Effector CD8-positive, alpha-beta T cell (primary cell): ENCODE results near the gene FMO5.
A peak's percentile ranks its signal among the peaks of the same experiment; 100 is the strongest.
"Not testable (repeated sequence)": the region's sequence is repeated elsewhere in the genome, so short reads cannot be mapped to it uniquely, and the experiment has no call there.

ENCODE experiments used
- DNase-seq: peaks from one replicate; lab custom pipeline; 2025; lab: John Stamatoyannopoulos, UW
- total RNA-seq, 4 experiments: gene quantifications; one replicate each; lab custom pipeline; 2026; lab: John Stamatoyannopoulos, UW

The FMO5 gene
- 1.1 to 4.2 (median 1.3) reads per million in 4 experiments for total RNA-seq

- peak; percentile 20 for DNase-seq
These were observed at the start of gene FMO5 for GRCh38 chr1:147225193-147225730. Gene FMO5, minus strand, starts transcription at chr1:147225339. Its CDS starts 310 bp downstream, at chr1:147225029.

GRCh38 chr1:147273409-147274336 is 48.5 kb upstream of the FMO5 start:
- no peak for DNase-seq

- DNase-seq: no peak
These were observed 46.9 kb upstream of the FMO5 start for GRCh38 chr1:147272042-147272441.

- DNase-seq: no peak
These were observed 45.6 kb upstream of the FMO5 start for GRCh38 chr1:147270721-147271120.

- no peak for DNase-seq
These were observed 42.6 kb upstream of the FMO5 start for GRCh38 chr1:147267711-147268110.

GRCh38 chr1:147266381-147266780 is 41.2 kb upstream of the FMO5 start:
- DNase-seq: no peak

GRCh38 chr1:147264158-147264768 is 39.1 kb upstream of the FMO5 start:
- DNase-seq: no peak

GRCh38 chr1:147260956-147261355 is 35.8 kb upstream of the FMO5 start:
- DNase-seq: no peak

- no peak for DNase-seq
These were observed 27.4 kb upstream of the FMO5 start for GRCh38 chr1:147252540-147252939.

GRCh38 chr1:147247656-147248238 is 22.6 kb upstream of the FMO5 start:
- no peak for DNase-seq

GRCh38 chr1:147246910-147247655 is 21.9 kb upstream of the FMO5 start:
- DNase-seq: no peak

- DNase-seq: no peak
These were observed 21.0 kb upstream of the FMO5 start for GRCh38 chr1:147246044-147246690.

- DNase-seq: no peak
These were observed 20.5 kb upstream of the FMO5 start for GRCh38 chr1:147245586-147246021.

- DNase-seq: no peak
These were observed 20.0 kb upstream of the FMO5 start for GRCh38 chr1:147245129-147245528.

GRCh38 chr1:147243841-147244240 is 18.7 kb upstream of the FMO5 start:
- no peak for DNase-seq

- peak; percentile 11 for DNase-seq
These were observed 18.1 kb upstream of the FMO5 start for GRCh38 chr1:147243228-147243685.

- peak; percentile 81 for DNase-seq
These were observed 17.5 kb upstream of the FMO5 start, which contains the start of gene CHD1L for GRCh38 chr1:147242449-147243227. Gene CHD1L, plus strand, starts transcription at chr1:147242684. Its CDS starts 20 bp downstream, at chr1:147242704.

- DNase-seq: no peak
These were observed 16.9 kb upstream of the FMO5 start for GRCh38 chr1:147241934-147242448.

- DNase-seq: not testable (repeated sequence)
These were observed 15.1 kb upstream of the FMO5 start for GRCh38 chr1:147240131-147240721.
